DMS 273 treated with DMSO at 0.1 percent for 48 hours (cell line): ENCODE measurements around the gene CCDC137.

Experiments used
- DNase-seq: peaks from one replicate; lab custom pipeline; 2025; lab: John Stamatoyannopoulos, UW

CCDC137 gene

DNA sequence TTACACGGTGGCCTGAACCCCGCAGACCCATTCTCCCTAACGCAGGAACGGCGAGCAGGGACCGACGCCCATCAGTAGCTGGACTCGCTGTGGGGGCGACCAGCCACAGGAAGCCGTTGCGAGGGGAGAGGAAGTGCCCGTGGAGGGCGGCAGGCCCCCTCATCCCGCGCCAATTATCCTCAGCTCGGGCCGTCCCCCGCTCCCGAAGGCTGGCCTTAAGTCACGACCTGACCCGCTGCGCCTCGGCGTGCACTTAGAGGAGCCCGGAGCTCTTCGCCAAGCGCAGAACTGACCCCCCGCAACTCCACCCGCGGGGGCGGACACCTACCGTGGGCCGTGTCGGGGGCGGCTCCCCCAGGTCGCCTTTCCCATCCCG is 16.7 kb downstream of the CCDC137 start:
- DNase-seq: no peak

DNA sequence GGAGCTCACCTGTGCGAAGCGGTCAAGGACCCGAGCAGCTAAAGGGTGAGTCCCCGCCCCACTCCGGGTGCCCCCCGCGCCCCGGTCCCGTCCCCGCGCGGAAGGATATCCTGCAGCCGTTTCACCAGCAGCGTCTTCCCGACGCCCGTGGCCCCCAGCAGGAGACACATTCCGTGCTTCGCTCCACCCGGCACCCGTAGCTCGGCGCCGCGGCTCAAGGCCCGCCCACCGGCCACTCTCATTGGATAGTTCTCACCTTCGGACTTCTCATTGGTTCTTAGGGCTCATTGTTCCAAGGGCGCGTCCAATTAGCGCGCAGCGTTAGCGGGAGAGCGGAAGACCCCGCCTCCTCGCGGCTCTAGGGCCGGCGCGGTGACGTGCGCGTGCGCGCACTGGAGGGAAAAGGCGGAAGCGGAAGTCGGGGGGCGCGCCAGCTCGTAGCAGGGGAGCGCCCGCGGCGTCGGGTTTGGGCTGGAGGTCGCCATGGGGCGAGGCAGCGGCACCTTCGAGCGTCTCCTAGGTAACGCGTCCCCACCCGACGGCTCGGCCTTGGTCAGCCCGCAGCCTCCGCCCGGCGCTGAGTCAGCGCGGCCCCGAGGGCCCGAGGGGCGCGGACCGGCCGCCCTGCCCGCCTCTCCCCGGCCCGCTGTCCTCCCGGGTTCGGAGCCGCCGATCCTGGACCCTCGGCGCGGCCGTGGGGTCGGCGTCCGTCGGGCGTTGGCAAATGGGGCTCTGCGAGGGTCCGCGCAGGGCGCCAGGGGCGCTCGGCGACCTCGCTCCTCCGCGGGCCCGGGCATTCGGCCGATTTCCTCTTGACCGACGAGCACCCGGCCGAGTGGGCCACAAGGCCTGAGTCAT is 17.3 kb downstream of the CCDC137 start, which contains the start of the genes ARL16 and HGS:
TSS of gene ARL16 (minus strand) at position 214 of the 858 bp plus-strand sequence. CDS start at position 170, 44 bp downstream.
TSS of gene HGS (plus strand) at position 428 of the 858 bp plus-strand sequence. CDS start at position 484, 56 bp downstream.
- peak; percentile 96 for DNase-seq

DNA sequence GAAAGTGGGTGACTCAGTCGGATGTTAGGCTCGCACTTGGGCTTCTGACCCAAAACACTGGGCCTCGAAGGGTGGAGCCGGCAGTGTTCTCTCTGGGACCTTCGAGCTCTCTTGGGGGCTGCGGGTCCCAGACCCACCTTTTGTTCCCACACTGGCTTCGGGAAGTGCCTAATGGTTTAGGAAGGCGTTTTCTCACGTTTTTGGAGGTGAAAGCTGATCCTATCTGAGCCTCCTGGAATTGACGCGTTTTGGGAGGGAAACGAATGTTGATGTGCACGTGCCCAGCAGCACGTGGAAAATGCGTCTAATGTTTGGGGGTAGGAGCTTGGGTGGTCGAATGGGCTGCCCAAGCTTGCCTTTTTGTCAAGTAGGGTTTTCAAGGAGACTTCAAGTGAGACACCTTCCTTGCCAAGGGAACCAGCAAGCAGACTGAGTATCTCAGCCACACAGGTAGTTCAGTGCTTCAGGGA is 17.9 kb downstream of the CCDC137 start:
- no peak for DNase-seq

DNA sequence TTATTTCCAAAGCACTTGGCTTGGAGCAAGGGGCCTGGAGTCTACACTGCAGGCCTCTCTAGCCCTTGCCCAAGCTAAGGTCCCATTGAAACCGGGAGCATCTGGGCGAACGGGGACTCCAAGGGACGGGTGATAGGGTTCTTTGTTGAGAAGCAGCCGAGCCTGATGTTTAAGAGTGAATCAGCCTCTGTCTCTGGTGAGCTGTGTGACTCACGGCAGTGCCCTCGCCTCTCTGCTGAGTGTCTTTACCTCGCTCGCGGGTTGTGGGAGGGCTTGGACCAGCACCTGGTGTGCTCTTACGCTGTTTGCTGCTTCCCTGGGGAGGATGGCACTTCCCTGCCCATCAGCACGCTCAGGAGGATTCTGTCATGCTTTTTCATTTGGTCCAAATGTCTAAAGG is 18.6 kb downstream of the CCDC137 start:
- no peak for DNase-seq

DNA sequence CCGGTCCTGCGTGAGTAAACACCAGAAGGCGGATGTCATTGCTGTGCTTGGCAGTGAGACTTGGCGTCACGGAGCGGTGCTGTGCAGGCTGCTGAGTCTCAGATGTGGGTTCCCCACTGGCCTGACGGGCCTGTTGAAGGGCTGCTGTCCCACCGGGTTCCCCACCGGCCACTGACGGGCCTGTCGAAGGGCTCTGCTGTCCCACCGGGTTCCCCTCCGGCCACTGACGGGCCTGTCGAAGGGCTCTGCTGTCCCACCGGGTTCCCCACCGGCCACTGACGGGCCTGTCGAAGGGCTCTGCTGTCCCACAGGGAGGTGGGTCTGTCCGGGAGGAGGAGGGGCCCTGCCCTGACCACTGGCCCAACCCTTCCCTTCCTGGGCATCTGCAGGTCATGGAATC is 20.1 kb downstream of the CCDC137 start:
- DNase-seq: no peak

DNA sequence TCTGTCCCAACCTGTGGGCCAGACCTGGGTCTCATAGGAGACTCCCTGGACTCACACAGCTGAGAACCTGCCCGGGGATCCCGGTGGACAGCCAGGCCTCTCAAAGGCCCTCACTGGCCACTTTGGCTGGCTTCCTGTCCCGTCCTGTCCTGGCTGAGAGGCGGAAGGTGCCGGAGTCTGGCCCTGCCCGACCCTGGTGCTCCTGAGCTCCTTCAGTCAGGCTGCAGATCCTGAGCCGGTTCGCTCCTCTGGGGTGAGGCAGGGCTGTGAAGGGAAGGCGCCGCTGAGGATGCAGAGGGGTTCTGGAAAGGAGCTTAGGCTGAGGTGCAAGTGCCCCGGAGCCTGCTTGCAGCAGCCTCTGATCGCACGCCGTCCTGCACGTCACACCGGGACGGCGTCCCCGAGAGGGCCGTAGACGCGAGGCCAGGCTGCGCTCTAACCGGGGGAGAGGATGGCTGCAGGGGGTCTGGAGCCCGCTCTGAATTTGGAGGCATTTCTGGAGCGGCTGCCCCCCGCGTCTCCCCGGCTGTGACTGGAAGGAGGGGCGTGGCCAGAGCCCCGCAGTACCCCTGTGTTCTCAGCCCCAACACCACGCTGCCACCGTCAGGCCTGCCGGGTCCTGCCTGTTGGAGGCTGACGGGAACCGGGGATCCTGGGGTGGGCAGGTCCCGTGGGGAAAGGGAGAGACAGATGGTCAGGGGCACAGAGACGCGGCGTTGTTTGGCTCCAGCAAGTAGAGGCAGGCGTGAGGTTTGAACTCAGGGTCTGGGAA is 21.4 kb downstream of the CCDC137 start:
- DNase-seq: peak; percentile 65

DNA sequence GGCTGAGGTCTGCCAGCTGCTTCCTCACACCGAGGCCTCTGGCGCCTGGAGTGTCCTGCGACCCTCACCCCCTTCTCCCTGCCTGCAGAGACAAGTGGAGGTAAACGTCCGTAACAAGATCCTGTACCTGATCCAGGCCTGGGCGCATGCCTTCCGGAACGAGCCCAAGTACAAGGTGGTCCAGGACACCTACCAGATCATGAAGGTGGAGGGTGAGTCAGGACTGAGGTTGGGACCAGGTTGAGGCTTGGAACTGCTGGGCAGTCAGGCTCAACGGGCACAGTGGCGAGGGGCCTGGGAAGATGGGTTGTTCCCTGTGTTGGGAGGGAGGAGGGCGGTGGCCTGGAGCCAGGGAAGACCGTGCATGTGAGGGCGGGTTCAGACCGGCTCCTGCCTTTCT is 22.1 kb downstream of the CCDC137 start:
- DNase-seq: no peak

DNA sequence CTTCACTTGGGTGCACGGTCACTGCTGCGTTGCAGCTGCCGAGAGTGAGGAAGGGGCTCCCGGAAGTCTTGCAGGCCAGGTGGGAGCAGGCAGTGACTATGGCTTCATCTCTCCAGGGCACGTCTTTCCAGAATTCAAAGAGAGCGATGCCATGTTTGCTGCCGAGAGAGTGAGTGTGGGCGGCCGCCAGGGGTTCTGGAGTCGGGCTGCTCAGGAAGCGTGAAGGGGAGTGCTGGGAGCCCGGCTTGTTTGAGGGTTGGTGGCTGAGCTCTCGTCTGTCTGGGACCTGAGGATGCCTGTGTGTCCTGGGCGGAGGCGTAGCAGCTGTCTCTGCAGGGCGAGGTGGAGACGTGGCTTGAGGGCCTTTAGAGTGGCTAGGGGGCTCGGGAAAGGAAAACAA is 23.5 kb downstream of the CCDC137 start:
- no peak for DNase-seq

DNA sequence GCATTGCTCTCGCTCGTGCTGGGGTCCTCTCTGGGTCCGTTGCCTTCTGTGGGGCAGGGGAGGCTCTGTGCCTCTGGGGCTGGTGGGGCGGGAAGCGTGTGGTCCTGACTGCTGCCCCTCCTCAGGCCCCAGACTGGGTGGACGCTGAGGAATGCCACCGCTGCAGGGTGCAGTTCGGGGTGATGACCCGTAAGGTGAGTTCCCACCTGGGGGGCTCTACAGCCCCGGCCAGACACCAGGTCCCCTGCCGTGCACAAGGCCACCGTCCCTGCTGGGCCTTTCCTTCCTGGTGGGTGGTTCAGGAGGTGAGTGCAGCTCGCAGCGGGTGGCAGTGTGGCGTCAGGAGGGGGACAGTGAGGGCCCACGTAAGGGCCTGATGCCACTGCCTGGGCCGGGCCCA is 24.0 kb downstream of the CCDC137 start:
- DNase-seq: no peak

DNA sequence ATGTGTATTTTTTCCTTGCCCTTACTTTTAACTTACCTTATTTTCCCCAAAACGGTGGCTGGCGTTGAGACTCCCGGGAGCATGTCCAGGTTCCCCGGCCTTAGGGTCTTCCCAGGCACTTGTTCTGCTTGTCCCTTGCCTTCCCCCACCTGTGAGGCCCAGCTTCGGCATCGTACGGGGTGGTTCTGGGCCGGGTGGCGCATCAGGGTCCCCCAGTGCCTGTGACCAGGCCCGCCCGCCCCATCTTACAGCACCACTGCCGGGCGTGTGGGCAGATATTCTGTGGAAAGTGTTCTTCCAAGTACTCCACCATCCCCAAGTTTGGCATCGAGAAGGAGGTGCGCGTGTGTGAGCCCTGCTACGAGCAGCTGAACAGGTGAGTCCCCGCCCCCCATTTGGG is 24.7 kb downstream of the CCDC137 start:
- DNase-seq: no peak

DNA sequence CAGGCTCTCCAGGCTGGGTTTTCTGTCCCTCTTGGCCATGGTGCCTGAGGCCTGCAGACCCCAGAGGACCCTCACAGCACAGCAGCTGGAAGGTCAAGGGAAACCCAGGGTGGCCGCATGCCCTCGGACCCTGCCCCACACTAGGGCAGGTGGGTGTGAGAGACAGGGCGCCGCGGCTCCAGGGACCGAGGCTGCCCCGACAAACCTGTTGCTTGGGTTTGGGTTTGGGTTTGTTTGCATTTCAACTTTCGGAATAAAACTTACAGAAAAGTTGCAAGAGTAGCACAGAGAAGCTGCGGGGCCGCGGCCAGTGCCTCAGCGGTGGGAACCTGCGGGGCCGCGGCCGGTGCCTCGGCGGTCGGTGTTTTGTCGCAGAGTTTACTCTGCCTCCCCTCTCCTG is 25.1 kb downstream of the CCDC137 start:
- no peak for DNase-seq

DNA sequence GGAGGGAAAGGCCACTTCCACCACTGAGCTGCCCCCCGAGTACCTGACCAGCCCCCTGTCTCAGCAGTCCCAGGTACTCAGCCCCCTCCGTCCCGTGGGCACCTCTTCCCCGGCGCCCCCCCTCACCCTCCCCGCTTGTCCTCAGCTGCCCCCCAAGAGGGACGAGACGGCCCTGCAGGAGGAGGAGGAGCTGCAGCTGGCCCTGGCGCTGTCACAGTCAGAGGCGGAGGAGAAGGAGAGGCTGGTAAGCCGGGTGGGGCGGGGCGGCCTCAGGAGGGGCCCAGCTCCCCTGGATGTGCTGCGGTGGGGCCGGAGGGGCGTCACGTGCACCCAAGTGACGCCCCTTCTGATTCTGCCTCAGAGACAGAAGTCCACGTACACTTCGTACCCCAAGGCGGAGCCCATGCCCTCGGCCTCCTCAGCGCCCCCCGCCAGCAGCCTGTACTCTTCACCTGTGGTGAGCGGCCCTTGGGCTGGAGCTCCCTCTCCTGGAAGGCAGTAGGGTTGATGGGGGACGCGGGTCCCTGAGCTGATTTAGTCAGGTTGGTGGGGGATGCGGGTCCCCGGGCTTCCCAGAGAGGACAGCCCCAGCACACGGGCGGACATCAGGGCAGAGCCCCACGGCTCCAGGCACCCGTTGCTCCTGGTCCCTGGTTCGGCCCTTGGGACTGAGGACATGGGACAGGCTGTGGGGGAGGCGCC is 27.1 kb downstream of the CCDC137 start:
- DNase-seq: no peak

DNA sequence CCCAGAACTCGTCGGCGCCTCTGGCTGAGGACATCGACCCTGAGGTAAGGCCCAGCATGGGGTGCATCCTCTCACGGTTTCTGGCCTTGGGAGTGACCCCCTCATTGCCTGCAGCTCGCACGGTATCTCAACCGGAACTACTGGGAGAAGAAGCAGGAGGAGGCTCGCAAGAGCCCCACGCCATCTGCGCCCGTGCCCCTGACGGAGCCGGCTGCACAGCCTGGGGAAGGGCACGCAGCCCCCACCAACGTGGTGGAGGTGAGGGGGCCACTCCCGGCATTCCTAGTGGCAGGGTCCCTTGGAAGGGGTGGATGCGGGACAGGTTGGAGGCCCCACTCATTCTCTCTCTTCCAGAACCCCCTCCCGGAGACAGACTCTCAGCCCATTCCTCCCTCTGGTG is 28.3 kb downstream of the CCDC137 start:
- DNase-seq: no peak

DNA sequence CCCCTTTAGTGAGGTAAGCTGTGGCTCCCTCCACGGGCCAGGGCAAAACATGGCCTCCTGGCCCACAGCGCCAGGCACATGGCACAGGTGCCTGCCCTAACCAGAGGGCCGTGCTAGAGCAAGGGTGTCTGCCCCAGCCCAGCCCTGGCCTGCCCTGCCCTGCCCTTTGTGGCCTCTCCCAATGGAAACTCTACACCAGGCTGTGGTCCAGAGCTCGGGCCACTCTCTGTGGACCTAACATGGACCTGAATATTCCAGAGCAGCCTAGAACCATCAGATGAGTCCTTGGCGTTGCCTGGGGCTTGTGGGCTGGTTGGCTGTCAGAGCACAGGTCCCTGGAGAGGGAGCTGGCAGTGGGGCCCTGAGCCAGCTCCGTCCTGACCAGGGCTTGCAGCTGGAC is 28.7 kb downstream of the CCDC137 start:
- DNase-seq: no peak

DNA sequence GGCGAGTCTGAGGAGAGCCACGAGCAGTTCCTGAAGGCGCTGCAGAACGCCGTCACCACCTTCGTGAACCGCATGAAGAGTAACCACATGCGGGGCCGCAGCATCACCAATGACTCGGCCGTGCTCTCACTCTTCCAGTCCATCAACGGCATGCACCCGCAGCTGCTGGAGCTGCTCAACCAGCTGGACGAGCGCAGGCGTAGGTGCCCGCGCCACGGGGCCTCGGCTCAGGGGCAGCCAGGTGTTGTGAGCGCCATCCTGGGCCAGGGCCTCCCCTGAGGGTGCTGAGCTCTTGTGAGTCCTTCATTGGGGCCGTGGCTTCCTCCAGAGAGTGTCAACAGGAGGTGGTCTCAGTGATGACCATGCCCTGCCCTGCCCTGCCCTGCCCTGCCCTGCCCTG is 29.3 kb downstream of the CCDC137 start:
- no peak for DNase-seq

DNA sequence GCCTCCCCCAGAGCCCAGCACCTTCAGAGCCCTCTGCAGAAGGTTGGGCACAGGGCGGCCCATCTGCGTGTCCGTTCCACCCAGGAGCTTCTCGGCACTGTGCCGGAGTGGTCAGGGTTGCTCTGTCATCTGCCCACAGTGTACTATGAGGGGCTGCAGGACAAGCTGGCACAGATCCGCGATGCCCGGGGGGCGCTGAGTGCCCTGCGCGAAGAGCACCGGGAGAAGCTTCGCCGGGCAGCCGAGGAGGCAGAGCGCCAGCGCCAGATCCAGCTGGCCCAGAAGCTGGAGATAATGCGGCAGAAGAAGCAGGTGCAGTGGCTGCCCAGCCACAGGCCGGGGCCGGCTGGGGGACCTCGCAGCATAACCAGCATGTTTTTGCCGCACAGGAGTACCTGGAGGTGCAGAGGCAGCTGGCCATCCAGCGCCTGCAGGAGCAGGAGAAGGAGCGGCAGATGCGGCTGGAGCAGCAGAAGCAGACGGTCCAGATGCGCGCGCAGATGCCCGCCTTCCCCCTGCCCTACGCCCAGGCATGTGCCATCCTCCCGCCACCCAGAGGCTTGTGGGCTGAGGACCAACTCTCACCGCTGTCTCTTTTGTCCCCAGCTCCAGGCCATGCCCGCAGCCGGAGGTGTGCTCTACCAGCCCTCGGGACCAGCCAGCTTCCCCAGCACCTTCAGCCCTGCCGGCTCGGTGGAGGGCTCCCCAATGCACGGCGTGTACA is 29.8 kb downstream of the CCDC137 start:
- no peak for DNase-seq

DNA sequence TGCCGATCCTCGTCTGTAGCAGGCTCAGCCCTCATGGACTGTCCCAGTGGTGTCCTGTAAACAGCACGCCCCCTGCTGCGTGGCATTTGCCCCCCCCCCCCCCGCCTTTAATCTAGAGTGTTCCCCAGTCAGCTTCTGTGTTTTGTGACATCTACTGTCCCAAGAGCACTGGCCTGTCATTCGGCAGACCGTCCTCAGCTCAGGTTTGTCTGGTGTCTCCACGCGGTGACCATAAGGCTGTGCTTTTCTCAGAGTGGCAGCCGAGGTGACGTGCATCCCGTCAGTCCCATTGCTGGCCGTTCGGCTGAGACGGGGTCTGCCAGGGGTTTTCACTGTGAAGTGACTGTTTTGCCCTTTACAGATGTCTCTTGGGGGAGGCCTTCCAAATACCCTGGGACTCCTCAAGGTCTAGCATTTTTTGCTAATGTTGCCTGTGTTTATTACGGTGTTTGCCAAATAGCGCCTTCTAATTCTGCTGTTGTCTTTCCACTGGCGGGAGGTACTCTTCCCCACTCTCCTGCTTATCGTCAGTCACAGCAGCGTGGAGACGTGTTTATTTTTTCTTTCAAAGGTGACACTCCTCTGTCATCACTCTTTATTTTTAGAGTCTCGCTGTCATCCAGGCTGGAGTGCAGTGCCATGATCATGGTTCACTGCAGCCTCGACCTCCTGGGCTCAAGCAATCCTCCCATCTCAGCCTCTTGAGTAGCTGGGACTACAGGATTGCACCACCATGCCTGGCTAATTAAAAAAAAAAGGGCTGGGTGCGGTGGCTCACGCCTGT is 30.9 kb downstream of the CCDC137 start:
- no peak for DNase-seq

DNA sequence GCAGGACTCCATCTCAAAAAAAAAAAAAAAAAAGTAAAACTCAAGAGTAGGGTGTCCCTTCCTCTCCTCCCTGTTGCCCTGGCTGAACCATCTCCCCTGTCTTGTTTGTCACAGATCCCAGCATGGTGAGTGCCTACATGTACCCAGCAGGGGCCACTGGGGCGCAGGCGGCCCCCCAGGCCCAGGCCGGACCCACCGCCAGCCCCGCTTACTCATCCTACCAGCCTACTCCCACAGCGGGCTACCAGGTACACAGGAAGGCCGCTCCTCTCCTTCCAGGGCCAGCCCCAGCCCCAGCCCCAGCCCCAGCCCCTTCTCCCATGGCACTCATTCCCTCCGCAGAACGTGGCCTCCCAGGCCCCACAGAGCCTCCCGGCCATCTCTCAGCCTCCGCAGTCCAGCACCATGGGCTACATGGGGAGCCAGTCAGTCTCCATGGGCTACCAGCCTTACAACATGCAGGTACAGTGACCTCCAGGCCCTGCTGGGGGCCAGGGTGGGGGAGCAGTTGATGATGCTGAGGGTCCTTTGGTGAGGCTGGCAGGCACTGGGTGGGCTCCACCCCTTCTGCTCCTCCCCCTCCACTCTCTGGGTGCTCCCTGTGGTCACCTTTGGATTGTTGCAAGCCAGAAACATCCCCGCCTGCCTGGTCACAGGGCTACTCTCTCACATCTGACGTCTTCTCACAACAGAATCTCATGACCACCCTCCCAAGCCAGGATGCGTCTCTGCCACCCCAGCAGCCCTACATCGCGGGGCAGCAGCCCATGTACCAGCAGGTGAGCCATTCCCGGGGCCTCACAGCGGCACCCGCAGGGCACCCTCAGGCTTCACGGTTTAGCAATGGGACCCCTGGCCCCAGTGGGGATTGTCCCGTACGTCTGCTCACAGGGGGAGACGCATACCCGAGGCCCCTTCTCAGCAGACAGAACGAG is 34.1 kb downstream of the CCDC137 start:
- DNase-seq: no peak

DNA sequence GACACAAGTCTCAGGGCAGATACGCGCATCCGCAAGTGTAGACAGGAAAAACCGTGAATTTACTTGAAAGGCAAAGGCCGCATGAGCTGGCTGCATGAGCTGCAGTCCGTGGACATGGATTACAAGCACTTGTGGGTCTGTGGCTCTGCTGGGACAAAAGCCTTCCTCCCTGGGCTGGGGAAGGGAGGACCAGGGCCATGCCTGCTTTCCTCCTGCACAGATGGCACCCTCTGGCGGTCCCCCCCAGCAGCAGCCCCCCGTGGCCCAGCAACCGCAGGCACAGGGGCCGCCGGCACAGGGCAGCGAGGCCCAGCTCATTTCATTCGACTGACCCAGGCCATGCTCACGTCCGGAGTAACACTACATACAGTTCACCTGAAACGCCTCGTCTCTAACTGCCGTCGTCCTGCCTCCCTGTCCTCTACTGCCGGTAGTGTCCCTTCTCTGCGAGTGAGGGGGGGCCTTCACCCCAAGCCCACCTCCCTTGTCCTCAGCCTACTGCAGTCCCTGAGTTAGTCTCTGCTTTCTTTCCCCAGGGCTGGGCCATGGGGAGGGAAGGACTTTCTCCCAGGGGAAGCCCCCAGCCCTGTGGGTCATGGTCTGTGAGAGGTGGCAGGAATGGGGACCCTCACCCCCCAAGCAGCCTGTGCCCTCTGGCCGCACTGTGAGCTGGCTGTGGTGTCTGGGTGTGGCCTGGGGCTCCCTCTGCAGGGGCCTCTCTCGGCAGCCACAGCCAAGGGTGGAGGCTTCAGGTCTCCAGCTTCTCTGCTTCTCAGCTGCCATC is 34.9 kb downstream of the CCDC137 start:
- no peak for DNase-seq
